NK-92 (cell line): ENCODE results near the gene ST3GAL6.

Source experiments
- DNase-seq: peaks from one replicate; lab custom pipeline; 2025; ENCODE audit not compliant: unreplicated experiment; lab: John Stamatoyannopoulos, UW

The ST3GAL6 gene

DNA sequence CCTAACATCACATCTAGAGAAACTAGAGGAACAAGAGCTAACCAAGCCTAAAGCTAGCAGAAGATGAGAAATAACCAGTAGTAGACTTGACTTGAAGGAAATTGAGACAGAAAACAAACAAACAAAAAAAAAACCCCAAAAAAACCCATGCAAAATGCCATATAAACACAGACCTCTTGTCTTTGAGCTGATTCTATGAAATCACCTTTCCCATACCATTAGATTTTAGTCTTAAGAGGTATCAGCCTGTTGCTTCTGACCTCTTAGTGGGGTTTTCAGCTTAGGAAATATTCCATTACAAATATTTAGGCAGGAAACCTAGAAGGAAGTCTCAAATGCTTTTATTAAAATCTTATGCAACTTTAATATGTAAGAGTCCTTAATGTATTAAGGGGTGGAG is 23.9 kb upstream of the ST3GAL6 start:
- no peak for DNase-seq

DNA sequence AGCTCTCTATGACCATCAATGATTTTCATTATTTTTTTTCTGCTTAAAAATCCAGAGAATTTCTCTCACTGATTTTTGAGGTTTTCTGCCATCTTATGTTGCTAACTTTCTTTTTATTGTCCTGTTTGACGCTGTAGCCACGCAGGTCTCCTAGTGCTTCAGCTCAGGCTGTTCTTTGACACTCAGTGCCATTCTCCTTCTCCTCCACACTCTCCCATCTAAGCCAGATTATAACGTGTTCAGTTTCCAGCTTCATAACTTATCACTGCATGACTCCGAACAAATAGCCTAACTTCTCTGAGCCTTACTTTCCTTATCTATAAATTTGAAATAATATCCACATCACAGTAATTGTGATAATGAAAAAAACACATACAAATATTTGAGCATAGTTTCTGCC is 22.8 kb upstream of the ST3GAL6 start:
- no peak for DNase-seq

DNA sequence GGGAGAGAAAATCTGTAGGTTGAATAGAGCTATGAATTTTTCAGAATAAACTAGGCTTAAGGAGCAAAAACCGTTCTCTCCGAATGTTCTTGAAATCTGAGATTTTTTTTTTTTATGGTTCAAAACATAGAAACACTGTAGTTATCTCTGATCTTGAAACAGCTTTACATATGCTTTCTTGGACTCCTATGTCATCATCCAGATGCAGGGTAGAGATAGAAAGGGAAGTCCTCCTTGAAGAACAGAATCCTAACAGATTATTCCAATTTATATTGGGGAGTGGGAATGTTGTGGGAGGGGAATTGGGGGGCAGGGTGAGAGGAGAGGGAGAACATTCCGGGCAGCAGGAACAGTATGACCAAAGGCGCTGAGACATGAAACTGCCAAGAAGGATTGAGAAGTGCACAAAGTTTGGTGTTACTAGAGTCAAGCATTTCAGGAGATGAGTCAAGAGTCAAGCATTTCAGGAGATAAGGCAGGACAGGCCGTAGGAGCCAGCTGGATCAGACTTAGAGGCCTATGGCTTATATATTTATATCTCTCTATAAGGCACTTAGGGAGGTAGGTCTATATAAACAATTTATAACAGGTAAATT is 21.9 kb upstream of the ST3GAL6 start:
- DNase-seq, result no peak

DNA sequence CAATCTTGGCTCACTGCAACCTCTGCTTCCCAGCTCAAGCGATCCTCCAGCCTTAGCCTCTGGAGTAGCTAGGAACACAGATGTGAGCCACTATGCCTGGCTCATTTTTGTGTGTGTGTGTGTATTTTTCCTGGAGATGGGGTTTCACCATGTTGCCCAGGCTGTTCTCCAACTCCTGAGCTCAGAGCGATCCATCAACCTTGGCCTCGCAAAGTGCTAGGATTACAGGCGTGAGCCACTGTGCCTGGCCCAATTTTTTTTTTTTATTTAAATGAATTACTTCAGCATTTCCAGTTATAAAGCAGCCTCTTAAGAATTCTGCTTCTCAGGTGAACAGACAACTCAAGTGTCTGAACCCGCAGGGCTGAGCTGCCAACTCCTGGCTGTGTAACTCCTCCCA is 20.1 kb upstream of the ST3GAL6 start:
- no peak for DNase-seq

DNA sequence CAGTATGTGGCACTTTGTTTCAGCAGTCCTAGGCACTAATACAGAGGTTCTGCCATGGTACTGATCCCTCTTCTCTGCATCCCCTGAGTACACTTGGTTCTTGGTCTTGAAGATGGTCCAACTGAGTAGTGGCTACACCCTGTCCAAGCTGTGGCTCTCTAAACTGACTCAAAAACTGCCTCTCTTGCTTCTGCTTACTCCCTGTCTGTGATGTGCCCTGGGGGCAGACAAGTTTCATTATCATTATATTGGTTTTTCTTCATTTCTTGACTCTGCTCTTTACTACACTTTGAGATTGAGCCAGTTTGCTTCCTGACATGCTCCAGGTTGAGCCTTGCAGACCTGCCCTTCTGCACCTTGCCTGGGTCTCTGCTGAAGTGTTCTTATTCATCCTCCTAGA is 18.9 kb upstream of the ST3GAL6 start:
- no peak for DNase-seq

DNA sequence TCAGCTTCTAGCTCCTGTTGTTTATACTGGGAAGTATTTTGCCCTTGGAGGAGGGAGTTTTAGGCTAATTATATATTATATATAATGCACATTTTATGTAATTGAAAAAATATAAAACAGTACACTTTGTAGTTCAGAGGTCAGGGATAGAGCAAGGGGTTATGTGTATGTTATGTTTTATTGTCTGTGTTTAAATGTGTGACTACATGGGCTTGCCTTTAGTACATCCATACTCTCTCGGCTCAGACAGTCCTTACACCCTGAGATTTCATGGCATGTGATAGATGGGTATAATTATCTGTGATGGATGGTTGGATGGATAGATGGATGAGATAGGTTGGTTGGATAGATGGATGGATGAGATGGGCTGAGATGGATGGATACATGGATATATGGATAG is 17.4 kb upstream of the ST3GAL6 start:
- DNase-seq, result no peak

DNA sequence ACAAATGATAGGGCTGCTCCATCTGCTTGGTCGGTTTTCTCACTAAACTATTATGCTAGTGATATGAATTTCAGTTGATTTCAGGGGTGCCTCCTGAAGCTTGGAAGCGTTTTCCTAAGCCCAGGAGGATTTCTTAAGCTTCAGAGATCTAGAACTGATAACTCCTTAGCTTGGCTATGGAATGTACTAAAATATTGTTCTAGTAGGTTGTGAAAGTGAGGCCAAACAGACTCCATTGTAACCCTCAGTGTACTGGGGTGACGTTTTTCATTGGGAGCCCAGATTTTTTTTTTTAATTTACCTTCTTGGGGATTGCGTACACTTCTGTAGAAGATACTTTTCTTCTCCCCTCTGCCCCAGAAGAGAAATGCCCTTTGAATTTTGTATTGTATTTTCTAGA is 17.0 kb upstream of the ST3GAL6 start:
- DNase-seq, result no peak

DNA sequence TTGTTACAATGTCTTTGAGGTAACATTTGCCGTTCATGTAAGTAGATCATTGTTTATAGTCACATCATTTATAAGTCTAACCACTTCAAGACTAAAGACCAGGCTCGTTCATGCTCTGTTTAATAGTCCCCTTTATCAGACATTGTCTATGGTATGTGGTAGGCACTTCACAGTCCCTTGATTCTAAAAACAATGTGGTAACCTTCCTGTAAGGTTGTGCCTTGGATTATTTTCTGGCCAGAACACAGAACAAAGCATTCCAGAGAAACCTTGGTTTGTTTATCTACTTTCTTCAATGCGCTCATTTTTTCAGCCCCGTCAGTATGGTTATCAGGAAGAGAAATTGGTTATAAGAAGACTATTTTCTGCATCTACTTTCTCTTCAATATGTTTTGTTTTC is 16.3 kb upstream of the ST3GAL6 start:
- DNase-seq, result no peak

DNA sequence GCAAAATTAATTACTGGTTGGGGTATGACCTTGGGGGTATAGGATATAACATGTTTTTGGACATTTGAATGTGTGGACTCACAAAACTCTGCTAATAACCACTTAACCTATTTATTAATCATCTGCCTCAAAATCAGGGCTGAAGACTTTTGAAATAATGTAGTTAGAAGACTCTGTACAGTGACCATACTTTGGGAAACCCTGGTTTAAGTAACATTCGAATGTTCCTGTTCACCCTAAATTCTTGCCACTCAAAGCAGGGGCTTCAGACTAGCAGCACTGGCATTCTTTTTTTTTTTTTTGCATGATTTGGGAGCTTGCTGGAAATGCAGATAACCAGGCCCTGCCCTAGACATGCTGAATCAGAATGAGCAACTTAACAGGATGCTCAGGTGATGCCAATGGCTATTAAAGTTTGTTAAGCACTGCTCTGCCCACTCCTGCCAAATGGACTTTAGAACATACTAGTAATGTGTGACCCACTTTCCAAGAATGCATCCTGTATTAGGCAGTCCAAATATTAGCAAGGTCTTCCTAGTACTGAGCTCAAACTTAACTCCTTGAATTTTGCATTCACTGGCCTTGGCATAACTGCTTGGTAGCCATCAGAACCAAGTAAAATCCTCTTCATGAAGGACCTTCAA is 12.7 kb upstream of the ST3GAL6 start:
- no peak for DNase-seq

DNA sequence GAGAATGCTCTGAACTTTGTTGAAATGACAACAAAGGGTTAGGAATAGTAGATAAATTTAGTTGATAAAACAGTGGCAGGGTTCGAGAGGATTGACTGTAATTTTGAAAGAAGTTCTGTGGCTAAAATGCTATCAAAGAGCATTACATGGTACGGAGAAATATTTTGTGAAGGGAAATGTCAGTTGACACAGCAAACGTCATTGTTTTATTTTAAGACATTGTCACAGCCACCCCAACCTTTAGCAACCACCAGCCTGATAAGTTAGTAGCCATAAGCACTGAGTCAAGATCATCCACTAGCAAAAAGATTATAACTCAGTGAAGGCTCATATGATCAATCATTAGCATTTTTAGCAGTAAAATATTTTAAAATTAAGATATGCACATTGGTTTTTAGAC is 8.7 kb upstream of the ST3GAL6 start:
- DNase-seq, result no peak

DNA sequence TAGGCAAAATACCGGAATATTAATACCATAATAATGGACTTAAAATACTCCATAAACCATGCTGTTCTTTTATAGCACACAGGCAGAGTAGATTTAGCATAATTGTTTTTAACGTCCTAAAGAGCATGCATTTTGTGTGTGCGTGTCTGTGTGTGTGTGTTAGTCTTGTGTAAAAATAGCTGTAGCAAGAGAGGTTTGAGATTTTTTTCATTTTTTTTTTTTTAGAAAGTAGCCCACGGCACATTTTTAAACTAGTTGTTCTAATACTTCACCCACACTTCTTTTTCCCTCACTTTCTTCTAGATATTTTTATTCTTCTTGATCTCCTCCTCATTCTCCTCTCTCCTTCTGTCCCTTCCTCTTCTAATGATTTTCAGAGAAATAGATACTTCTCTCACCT is 7.5 kb upstream of the ST3GAL6 start:
- DNase-seq, result no peak

DNA sequence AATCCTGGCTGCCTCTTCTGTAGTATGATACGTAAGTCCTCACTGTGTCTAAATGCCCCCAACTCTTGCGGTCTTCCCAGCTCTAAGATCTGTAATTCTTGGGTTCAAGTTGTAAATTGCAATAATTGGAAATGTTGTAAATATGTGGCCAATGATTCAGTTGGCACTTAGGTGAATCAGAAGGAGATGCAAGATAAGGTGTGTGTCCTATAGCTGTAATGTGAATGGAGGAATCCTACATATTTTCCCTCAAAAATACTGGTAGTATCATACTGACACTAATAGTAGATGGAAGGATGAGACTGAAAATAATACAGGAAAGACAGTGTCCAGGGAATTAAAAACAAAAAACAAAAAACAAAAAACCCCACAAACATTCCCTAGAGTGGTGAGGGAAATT is 3.5 kb upstream of the ST3GAL6 start:
- no peak for DNase-seq

DNA sequence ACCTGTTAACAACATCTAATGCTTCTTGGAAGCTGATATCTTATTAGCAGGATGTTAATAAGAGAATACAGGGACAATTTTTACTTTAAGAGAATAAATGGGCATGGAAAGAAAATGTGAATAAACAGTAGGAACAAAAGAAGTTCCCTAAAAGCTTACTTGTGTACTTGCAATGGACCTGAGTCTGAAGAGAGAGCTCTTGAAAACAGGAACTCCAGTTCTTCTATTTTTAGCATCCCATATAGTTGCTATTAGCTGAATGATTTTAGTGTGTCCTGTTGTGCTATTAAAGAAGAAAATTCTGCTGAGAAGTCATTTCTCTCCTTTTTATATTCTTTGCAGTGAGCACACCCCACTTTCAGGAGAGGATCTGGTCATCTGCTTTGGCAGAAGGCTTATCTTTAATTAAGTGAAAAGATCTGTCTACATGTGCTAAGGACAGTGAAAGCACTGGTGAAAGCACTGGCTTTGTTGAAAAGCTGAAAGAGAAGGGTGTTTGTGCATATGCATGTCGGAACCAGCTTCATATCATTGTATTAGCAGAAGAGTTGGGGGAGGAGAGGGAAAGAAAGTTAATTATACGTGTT is 1.4 kb upstream of the ST3GAL6 start:
- no peak for DNase-seq

DNA sequence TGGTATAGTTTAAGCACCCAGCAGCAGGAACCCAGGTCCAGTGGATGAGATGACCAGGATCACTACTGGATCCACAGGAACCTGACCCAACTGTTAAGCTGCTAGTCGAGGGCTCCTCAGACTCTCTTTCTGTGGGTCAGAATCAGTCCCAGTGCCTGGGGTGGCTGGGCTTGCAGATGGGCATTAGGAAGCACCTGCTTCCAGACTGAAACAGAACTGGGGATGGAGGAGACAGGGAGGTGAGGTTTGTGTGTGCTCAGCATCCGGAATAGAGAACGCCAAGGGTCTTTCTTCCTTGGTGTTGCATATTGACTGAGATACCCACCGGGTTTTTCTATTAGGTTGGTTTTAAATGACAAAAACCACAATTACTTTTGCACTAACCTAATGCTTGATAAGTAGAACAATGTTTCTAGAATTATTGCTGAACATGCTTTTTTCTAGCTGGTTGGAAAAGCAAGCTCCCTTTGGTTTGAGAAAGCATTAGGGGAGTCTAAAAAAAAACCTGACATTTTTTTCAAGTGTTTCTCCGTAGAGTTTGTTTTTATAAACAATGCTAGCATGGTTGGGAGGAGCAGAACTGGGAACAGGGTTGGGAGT is 779 bp downstream of the ST3GAL6 start:
- no peak for DNase-seq

DNA sequence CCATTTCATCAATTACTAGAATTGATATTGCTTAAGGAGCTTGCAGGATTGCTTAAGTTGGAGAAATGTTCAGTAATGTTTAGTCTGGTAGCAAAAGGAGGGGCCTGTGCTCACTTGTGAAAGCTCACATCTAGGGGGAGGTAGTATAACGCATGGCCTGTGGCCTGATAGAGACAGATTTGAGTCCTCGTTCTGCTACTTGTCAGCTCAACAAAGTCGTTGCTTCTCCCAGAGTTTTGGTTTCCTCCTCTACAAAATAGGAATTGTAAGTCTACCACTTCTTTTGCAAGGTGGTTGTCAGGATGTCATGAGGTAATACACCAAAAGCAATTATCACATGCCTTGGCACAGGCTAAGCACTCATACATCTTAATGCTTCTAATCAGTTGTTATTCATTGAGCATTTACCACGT is 1.3 kb downstream of the ST3GAL6 start:
- no peak for DNase-seq

DNA sequence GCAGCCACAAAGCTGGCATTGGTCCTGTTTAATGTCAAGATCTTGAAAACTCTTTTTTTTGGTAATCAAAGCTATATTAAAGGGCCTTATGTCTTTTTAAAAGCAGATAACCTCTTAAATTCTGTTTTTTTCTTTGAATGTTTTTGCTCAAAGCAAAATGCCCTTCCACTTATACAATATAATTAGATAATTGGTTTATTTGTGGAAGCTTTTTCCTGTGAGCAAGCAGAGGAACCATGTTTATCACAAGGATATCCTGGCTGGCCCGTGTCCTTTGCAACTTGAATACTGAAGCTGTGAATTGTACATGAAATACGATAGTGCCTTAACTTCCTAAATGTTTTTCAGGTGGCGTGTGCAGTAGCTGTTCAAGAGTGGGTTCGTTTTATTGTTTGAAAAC is 2.6 kb downstream of the ST3GAL6 start:
- DNase-seq, result no peak

DNA sequence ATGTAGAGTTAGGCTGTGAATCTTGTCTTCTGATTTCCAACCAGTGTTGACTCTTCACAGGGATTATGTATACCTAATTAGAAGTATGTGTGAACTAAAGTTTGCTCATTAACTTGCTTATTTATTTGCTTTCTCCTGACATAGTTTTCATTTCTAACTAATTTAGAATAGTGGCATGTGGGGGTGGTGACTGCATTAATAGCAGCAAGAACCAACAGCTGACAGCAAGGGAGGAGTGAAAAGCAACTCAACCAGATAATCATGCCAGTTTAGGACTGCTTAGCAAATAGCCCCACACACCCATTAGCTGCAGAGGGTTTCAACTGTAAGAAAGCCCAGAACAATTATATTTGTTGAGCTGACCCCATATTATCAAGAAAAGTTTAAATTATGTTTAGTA is 3.8 kb downstream of the ST3GAL6 start:
- no peak for DNase-seq

DNA sequence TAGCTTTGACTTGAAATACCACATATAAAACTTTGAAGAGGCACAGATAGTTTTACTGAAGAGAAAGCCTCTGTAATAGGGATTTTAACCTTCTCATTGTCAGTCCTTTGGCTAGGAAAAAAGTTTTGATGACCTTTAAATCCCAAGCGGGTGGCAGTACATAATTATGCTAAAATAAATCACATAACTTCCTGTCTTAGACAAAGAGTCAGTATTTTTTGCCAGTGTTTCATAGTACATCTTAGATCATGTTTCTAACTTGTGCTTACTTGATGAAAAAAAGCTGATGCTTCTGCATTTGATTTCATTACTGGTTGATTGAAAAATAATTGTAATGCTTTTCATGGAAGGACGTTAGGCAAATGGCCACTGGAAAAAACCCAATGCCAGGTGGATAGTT is 5.8 kb downstream of the ST3GAL6 start:
- DNase-seq, result no peak

DNA sequence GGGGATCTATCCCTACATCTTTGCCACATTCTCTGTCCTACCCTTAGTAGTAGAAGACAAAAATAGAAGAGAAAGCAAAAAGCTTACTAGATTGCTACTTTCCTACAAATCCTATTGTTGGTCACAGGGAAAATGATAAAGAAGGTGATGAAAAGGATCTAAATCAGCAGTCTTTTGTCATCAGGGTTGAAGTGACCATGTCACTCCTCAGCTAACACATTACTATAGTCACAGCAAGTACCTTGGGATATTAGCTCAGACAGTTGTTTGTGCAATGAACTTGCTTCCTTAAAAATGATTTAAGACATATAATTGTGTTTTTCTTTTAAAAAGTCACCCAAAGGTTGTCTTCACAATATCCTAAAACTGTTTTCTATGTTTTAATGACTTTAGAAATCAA is 6.3 kb downstream of the ST3GAL6 start:
- no peak for DNase-seq

DNA sequence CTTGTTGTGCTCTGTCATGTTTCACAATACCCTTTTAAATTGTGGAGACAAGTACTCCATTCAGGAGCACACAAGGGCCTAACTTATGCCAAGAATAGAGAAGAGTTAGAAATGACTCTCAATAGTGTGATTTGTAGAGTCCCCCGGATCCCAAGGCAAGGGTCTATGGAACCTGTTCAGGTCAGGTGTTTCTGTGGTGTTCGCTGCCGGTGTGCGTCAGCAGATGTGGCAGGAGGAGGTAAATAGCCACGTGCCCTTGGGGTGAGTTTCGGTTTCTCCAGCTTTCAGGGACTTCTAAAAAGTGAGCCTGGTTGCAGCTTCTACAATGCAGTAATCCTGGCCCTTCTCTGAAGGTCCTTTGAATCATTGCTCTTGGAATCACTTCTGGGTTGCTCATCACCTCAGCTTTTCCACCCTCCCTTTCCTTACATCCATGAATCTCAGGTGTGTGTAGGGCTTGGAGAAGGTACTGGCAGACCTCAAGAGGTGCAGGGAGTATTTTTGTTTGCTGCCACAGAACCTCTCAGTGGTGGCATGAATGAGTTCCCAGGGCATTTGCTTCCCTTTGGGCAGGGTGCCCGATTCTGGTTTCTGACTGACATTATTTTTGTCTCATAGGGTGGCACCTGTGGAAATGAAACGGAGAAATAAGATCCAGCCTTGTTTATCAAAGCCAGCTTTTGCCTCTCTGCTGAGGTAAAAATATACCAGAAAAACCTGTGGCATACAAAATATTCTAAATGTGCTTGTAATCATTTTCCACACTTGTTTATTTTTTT is 7.3 kb downstream of the ST3GAL6 start:
- no peak for DNase-seq

DNA sequence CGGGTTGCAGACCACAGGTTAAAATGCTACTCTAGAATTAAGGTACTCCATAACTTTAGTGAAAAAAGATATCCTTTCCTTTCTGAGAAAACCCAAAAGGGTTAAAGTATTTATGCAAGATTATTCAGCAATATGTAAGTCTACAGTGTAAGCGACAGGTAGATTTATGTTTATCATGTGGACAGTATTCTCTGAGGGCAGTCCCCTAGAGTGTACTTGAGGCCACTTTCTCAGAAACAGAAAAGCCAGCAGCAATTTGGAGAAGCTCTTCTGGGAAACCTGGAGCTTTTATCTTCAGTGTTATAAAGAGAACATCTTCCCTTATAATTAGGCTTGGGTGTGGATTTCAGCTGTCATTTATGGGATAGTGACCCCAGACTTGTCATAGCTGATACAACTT is 8.9 kb downstream of the ST3GAL6 start:
- no peak for DNase-seq
